GM06990 (cell line): ENCODE measurements around the gene C5orf34.
"Not testable (repeated sequence)": the region's sequence is repeated elsewhere in the genome, so short reads cannot be mapped to it uniquely, and the experiment has no call there.

Source experiments
- DNase-seq: peaks from one replicate; pipeline ENCODE4 v3.0.0-alpha.2; 2011; ENCODE audit not compliant: insufficient read length; ENCODE audit errors: extremely low read depth
- H3K27me3 ChIP-seq: replicated peaks from 2 replicates; pipeline ENCODE4 v1.6.0; 2011; ENCODE audit warnings: low read length; ENCODE audit not compliant: control insufficient read depth, insufficient read depth
- H3K36me3 ChIP-seq: 2 replicates; pipeline ENCODE4 v1.5.1; 2011; ENCODE audit warnings: low read length; ENCODE audit not compliant: control insufficient read depth, insufficient read depth
- H3K4me3 ChIP-seq: replicated peaks from 2 replicates; pipeline ENCODE4 v1.5.1; 2011; ENCODE audit warnings: low read depth, mild to moderate bottlenecking, control low read depth, low read length
- TF ChIP-seq, protein P1 (sequence below): IDR thresholded peaks from 2 replicates; pipeline ENCODE4 v1.5.1; 2011; ENCODE audit warnings: low read length, control low read depth, mild to moderate bottlenecking, inconsistent platforms; ENCODE audit not compliant: insufficient read depth, poor library complexity, severe bottlenecking

C5orf34 gene

GRCh38 chr5:43556857-43557542 lies 42.1 kb upstream of the C5orf34 start, which contains the start of gene PAIP1:
TSS of gene PAIP1 (minus strand) at chr5:43557077. CDS start at chr5:43556846, 231 bp downstream.
- DNase-seq: peak; percentile 93
- H3K4me3 ChIP-seq: peak within 1 kb of the TSS; percentile 93
- H3K27me3 ChIP-seq: no peaks in the 10 kb centered on the region
- TF ChIP-seq, protein P1, sequence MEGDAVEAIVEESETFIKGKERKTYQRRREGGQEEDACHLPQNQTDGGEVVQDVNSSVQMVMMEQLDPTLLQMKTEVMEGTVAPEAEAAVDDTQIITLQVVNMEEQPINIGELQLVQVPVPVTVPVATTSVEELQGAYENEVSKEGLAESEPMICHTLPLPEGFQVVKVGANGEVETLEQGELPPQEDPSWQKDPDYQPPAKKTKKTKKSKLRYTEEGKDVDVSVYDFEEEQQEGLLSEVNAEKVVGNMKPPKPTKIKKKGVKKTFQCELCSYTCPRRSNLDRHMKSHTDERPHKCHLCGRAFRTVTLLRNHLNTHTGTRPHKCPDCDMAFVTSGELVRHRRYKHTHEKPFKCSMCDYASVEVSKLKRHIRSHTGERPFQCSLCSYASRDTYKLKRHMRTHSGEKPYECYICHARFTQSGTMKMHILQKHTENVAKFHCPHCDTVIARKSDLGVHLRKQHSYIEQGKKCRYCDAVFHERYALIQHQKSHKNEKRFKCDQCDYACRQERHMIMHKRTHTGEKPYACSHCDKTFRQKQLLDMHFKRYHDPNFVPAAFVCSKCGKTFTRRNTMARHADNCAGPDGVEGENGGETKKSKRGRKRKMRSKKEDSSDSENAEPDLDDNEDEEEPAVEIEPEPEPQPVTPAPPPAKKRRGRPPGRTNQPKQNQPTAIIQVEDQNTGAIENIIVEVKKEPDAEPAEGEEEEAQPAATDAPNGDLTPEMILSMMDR: peak; percentile 18
- H3K36me3 ChIP-seq: no peaks in the 10 kb centered on the region; the same call in 1 of the 2 replicates

GRCh38 chr5:43556607-43556856 lies 41.6 kb upstream of the C5orf34 start:
- H3K4me3 ChIP-seq: peak overlapping the region; percentile 93
- not testable (repeated sequence) for H3K36me3 ChIP-seq, H3K27me3 ChIP-seq, DNase-seq

- no peaks in the 10 kb centered on the region; the same call in 1 of the 2 replicates for H3K36me3 ChIP-seq
- peak; percentile 74 for DNase-seq
- TF ChIP-seq, protein P1: peak; percentile 8
- peak overlapping the region; percentile 93 for H3K4me3 ChIP-seq
- no peaks in the 10 kb centered on the region for H3K27me3 ChIP-seq
Observed at GRCh38 chr5:43555895-43556606, 41.1 kb upstream of the C5orf34 start.

DNA sequence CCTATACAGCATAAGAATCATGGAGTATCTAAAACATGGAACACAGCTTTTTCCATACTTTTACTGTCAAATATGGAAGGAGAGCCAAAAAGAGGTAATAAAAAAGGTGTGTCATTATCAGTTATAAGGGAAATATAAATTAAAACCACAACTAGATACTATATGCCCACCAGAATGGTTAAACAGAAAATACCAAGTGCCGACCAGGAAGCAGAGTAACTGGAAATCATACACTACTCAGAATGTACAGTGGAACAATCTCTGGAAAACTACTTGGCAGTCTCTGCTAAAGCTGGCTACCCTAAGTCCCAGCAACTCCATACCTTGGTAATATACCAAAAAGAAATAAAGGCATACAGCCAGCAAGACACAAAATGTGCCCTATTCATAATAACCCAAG lies 39.5 kb upstream of the C5orf34 start:
- TF ChIP-seq, protein P1: no peak
- Histone ChIP-seq H3K4me3 (peak overlapping the region; percentile 93), H3K27me3 (no peaks in the 10 kb centered on the region), H3K36me3 (no peaks in the 10 kb centered on the region; the same call in 1 of the 2 replicates)
- DNase-seq: no peak

DNA sequence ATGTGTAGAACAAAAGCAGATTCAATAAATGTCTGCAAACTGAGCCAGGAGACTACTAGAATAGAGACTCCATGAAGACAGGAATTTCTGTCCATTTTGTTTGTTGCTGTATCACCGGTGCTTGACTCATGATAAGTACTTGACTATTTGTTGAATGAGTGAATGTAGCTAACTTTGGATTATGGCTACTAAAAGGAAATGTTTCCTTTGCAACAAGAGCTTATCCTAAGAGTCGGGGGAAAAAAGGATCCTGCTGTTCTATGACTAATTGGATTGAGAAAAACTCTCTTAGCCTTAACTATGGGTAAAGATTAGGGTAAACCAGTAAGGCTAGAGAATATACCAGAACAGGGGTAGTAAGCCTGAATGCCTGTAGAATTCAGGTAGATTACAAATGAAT lies 38.4 kb upstream of the C5orf34 start:
- TF ChIP-seq, protein P1: no peak
- no peaks in the 10 kb centered on the region for H3K27me3 ChIP-seq
- no peak for DNase-seq
- H3K4me3 ChIP-seq: no peak overlapping the region
- H3K36me3 ChIP-seq: no peaks in the 10 kb centered on the region; the same call in 1 of the 2 replicates

DNA sequence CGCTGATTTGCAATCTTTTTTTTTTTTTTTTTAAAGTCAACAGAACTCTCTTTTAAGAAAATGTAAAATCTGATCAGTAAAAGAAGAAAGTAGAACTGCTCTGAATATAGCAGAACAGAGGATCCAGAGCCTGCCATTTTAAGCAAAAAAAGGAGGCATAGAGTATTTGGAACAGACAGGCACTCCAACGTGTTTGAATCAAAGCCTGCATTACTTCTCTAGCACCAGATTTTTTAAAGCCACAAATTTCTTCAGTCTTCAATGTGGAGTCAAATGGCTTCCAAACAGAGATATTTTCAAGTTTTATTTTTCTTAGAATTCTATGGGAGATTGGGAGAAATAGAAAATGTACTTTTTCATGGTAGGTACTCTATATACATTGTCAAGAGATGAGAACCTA lies 36.8 kb upstream of the C5orf34 start:
- no peaks in the 10 kb centered on the region for H3K27me3 ChIP-seq
- no peak for DNase-seq
- peaks cover 2% of the 10 kb centered on the region; the same call in 1 of the 2 replicates for H3K36me3 ChIP-seq
- H3K4me3 ChIP-seq: no peak overlapping the region
- TF ChIP-seq, protein P1: no peak

DNA sequence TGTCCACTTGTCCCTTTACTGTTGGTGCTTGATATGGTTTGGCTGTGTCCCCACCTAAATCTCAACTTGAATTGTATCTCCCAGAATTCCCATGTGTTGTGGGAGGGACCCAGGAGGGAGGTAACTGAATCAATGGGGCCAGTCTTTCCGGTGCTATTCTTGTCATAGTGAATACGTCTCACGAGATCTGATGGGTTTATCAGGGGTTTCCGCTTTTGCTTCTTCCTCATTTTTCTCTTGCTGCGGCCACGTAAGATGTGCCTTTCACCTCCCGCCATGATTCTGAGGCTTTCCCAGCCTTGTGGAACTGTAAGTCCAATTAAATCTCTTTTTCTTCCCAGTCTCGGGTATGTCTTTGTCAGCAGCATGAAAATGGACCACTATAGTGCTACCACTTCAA lies 34.3 kb upstream of the C5orf34 start:
- peaks cover 10% of the 10 kb centered on the region for H3K36me3 ChIP-seq
- not testable (repeated sequence) for DNase-seq, H3K4me3 ChIP-seq

More for the DNA sequence above, 34.3 kb upstream of the C5orf34 start:
- H3K27me3 ChIP-seq: not testable (repeated sequence)
